ENCODE results near the gene TPRG1L. TPM values are rescaled to one million over a fixed set of nuclear protein-coding genes. Genes with fewer than 3 reads are reported as not detected.

The TPRG1L gene
- total and polyA plus RNA-seq, 4 donors, result 24.1 to 46.6 (median 32.9) TPM

- Histone ChIP-seq H3K27me3 (ENCODE audit: control insufficient read depth in 3 of 3, insufficient read depth in 3 of 3, low read length in 2 of 3) (peaks cover 0 to 5% (median 0%) of the 10 kb centered on the region in 3 donors), H3K9ac (ENCODE audit: insufficient read depth in 1 of 2, low read length in 2 of 2) (no peak overlapping the region), H3K27ac (ENCODE audit: low read depth in 1 of 2, low read length in 1 of 2) (no peak overlapping the region), H3K36me3 (ENCODE audit: control insufficient read depth in 4 of 4, insufficient read depth in 4 of 4, low read length in 4 of 4) (no peaks in the 10 kb centered on the region), H3K9me3 (ENCODE audit: control insufficient read depth in 4 of 4, insufficient read depth in 3 of 4, low read length in 3 of 4) (no peaks in the 10 kb centered on the region), H3K4me3 (no peak overlapping the region), H3K4me1 (ENCODE audit: control insufficient read depth in 5 of 5, insufficient read depth in 5 of 5, low read length in 5 of 5) (peaks cover 0 to 12% (median 2%) of the 10 kb centered on the region in 5 donors)
- ATAC-seq (ENCODE audit: insufficient read depth, low FRiP score), result no peak
- peak; percentile 58 to 69 (median 59) for DNase-seq
- TF ChIP-seq, protein P1, sequence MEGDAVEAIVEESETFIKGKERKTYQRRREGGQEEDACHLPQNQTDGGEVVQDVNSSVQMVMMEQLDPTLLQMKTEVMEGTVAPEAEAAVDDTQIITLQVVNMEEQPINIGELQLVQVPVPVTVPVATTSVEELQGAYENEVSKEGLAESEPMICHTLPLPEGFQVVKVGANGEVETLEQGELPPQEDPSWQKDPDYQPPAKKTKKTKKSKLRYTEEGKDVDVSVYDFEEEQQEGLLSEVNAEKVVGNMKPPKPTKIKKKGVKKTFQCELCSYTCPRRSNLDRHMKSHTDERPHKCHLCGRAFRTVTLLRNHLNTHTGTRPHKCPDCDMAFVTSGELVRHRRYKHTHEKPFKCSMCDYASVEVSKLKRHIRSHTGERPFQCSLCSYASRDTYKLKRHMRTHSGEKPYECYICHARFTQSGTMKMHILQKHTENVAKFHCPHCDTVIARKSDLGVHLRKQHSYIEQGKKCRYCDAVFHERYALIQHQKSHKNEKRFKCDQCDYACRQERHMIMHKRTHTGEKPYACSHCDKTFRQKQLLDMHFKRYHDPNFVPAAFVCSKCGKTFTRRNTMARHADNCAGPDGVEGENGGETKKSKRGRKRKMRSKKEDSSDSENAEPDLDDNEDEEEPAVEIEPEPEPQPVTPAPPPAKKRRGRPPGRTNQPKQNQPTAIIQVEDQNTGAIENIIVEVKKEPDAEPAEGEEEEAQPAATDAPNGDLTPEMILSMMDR (IDR thresholded peaks at IDR 0.05; ENCODE audit: control extremely low read depth, extremely low read depth), result no peak
- WGBS, 2 donors, result 58 to 71% methylated on average over 30 of the region's 30 CpGs
Measured at GRCh38 chr1:3674100-3675094, 49.6 kb downstream of the TPRG1L start.

DNA sequence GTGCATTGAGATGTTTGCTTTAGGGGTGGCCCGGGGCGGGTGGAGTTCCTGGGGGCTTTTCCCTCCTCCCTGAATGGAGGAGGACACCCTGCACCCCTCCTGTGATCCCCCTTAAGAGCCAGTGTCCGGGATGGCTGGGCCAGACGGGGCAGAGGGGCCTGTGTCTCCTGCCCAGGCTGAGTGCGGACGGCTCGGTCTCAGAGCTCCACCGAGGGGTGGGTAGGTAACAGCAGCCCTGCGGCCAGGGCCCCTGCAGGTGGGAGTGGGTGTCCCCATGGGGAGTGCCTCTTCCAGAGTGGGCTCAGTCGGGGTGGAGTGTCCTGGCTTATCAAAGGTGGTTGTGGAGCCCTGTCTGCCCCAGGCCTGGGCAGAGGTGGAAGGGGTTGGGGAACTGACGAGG lies 50.6 kb downstream of the TPRG1L start:
- Histone ChIP-seq H3K4me3 (no peak overlapping the region), H3K27ac (ENCODE audit: low read depth in 1 of 2, low read length in 1 of 2) (no peak overlapping the region), H3K4me1 (ENCODE audit: control insufficient read depth in 5 of 5, insufficient read depth in 5 of 5, low read length in 5 of 5) (peaks cover 0 to 12% (median 2%) of the 10 kb centered on the region in 5 donors), H3K36me3 (ENCODE audit: control insufficient read depth in 4 of 4, insufficient read depth in 4 of 4, low read length in 4 of 4) (no peaks in the 10 kb centered on the region), H3K27me3 (ENCODE audit: control insufficient read depth in 3 of 3, insufficient read depth in 3 of 3, low read length in 2 of 3) (no peaks in the 10 kb centered on the region), H3K9me3 (ENCODE audit: control insufficient read depth in 4 of 4, insufficient read depth in 3 of 4, low read length in 3 of 4) (no peaks in the 10 kb centered on the region), H3K9ac (ENCODE audit: insufficient read depth in 1 of 2, low read length in 2 of 2) (no peak overlapping the region)
- TF ChIP-seq, protein P1 (IDR thresholded peaks at IDR 0.05; ENCODE audit: control extremely low read depth, extremely low read depth), result no peak
- ATAC-seq (ENCODE audit: insufficient read depth, low FRiP score), result no peak
- 77 to 79% methylated on average over 11 of the region's 11 CpGs for WGBS, 2 donors
- DNase-seq, result no peak

GRCh38 chr1:3676581-3677470 lies 52.0 kb downstream of the TPRG1L start:
- ATAC-seq (ENCODE audit: insufficient read depth, low FRiP score) (no peak), DNase-seq (no peak)
- Histone ChIP-seq H3K4me1 (ENCODE audit: control insufficient read depth in 5 of 5, insufficient read depth in 5 of 5, low read length in 5 of 5) (peaks cover 0 to 12% (median 2%) of the 10 kb centered on the region in 5 donors), H3K4me3 (no peak overlapping the region), H3K9ac (ENCODE audit: insufficient read depth in 1 of 2, low read length in 2 of 2) (no peak overlapping the region), H3K9me3 (ENCODE audit: control insufficient read depth in 4 of 4, insufficient read depth in 3 of 4, low read length in 3 of 4) (no peaks in the 10 kb centered on the region), H3K27me3 (ENCODE audit: control insufficient read depth in 3 of 3, insufficient read depth in 3 of 3, low read length in 2 of 3) (no peaks in the 10 kb centered on the region), H3K36me3 (ENCODE audit: control insufficient read depth in 4 of 4, insufficient read depth in 4 of 4, low read length in 4 of 4) (no peaks in the 10 kb centered on the region), H3K27ac (ENCODE audit: low read depth in 1 of 2, low read length in 1 of 2) (peak overlapping the region in 1 of 2 donors; percentile 35)
- WGBS, 2 donors, result 59 to 66% methylated on average over 22 of the region's 22 CpGs
- TF ChIP-seq, protein P1 (IDR thresholded peaks at IDR 0.05; ENCODE audit: control extremely low read depth, extremely low read depth), result no peak
